Neural cell (in vitro differentiated cells): ENCODE results near the gene LRCOL1.

Source experiments
- EP300 ChIP-seq: fragments of 450-650 bp; conservative IDR thresholded peaks from 2 replicates; pipeline ENCODE4 v1.6.1; 2014; ENCODE audit warnings: antibody characterized with exemption, mild to moderate bottlenecking, moderate library complexity; ENCODE audit not compliant: poor library complexity, severe bottlenecking
- EZH2 ChIP-seq: fragments of 200-600, 300-800 bp; shearing (Covaris generic), sonication (generic); IDR thresholded peaks from 2 replicates; pipeline ENCODE4 v1.6.1; 2014; ENCODE audit warnings: antibody characterized with exemption, low read length, borderline replicate concordance, mild to moderate bottlenecking; ENCODE audit not compliant: insufficient read depth, poor library complexity, severe bottlenecking
- MXI1 ChIP-seq: fragments of 450-650 bp; conservative IDR thresholded peaks from 2 replicates; pipeline ENCODE4 v1.6.1; 2014; ENCODE audit warnings: antibody characterized with exemption, mild to moderate bottlenecking; ENCODE audit not compliant: poor library complexity, severe bottlenecking
- POLR2AphosphoS5 ChIP-seq: IDR thresholded peaks from 2 replicates; pipeline ENCODE4 v1.6.1; 2012
- RAD21 ChIP-seq: fragments of 450-650 bp; conservative IDR thresholded peaks from 2 replicates; pipeline ENCODE4 v1.6.1; 2014; ENCODE audit warnings: antibody characterized with exemption, mild to moderate bottlenecking, moderate library complexity
- SMC3 ChIP-seq: fragments of 450-650 bp; conservative IDR thresholded peaks from 2 replicates; pipeline ENCODE4 v1.6.1; 2014; ENCODE audit warnings: antibody characterized with exemption, mild to moderate bottlenecking, moderate library complexity; ENCODE audit not compliant: poor library complexity
- TAF1 ChIP-seq: IDR thresholded peaks from 2 replicates; pipeline ENCODE4 v1.6.1; 2012; ENCODE audit warnings: low read depth
- TF ChIP-seq, protein P1 (sequence below): fragments of 450-650 bp; IDR thresholded peaks from 2 replicates; pipeline ENCODE4 v1.5.1; 2014; ENCODE audit warnings: antibody characterized with exemption, mild to moderate bottlenecking, moderate library complexity; ENCODE audit not compliant: poor library complexity, severe bottlenecking
- TF ChIP-seq, protein P2 (sequence below): IDR thresholded peaks from 2 replicates; pipeline ENCODE4 v1.6.1; 2012; ENCODE audit warnings: borderline replicate concordance

DNA sequence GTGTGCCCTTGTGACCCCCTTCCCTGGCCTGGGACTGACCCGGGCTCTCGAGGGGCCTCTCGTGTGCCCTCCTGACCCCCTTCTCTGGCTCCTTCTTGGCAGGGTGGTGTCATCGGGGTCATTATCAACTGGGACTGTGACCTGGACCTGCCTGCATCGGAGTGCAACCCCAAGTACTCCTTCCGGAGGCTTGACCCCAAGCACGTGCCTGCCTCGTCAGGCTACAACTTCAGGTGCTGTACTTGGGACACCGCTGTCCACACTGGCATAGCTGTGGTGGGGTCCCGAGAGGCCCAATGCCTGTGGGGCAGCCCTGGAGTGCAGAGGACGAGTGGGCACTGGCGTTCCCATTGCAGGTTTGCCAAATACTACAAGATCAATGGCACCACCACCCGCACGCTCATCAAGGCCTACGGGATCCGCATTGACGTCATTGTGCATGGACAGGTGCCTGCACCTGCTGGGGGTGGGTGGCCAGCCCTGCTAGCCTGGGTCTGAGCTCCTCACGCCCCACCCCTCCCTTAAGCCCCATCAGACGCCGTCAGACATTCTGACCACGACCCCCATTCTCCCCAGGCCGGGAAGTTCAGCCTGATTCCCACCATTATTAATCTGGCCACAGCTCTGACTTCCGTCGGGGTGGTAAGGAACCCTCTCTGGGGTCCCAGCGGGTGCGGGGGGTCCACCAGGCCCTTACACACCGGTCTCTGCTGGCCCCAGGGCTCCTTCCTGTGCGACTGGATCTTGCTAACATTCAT lies 10.7 kb upstream of the LRCOL1 start:
- TF ChIP-seq RAD21 (no peak), POLR2AphosphoS5 (no peak), TAF1 (no peak), EP300 (no peak), EZH2 (no peak), MXI1 (no peak), SMC3 (no peak)
- TF ChIP-seq, protein P1, sequence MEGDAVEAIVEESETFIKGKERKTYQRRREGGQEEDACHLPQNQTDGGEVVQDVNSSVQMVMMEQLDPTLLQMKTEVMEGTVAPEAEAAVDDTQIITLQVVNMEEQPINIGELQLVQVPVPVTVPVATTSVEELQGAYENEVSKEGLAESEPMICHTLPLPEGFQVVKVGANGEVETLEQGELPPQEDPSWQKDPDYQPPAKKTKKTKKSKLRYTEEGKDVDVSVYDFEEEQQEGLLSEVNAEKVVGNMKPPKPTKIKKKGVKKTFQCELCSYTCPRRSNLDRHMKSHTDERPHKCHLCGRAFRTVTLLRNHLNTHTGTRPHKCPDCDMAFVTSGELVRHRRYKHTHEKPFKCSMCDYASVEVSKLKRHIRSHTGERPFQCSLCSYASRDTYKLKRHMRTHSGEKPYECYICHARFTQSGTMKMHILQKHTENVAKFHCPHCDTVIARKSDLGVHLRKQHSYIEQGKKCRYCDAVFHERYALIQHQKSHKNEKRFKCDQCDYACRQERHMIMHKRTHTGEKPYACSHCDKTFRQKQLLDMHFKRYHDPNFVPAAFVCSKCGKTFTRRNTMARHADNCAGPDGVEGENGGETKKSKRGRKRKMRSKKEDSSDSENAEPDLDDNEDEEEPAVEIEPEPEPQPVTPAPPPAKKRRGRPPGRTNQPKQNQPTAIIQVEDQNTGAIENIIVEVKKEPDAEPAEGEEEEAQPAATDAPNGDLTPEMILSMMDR: no peak
- TF ChIP-seq, protein P2, sequence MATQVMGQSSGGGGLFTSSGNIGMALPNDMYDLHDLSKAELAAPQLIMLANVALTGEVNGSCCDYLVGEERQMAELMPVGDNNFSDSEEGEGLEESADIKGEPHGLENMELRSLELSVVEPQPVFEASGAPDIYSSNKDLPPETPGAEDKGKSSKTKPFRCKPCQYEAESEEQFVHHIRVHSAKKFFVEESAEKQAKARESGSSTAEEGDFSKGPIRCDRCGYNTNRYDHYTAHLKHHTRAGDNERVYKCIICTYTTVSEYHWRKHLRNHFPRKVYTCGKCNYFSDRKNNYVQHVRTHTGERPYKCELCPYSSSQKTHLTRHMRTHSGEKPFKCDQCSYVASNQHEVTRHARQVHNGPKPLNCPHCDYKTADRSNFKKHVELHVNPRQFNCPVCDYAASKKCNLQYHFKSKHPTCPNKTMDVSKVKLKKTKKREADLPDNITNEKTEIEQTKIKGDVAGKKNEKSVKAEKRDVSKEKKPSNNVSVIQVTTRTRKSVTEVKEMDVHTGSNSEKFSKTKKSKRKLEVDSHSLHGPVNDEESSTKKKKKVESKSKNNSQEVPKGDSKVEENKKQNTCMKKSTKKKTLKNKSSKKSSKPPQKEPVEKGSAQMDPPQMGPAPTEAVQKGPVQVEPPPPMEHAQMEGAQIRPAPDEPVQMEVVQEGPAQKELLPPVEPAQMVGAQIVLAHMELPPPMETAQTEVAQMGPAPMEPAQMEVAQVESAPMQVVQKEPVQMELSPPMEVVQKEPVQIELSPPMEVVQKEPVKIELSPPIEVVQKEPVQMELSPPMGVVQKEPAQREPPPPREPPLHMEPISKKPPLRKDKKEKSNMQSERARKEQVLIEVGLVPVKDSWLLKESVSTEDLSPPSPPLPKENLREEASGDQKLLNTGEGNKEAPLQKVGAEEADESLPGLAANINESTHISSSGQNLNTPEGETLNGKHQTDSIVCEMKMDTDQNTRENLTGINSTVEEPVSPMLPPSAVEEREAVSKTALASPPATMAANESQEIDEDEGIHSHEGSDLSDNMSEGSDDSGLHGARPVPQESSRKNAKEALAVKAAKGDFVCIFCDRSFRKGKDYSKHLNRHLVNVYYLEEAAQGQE: no peak
